Omental fat pad (tissue), 4 donors: ENCODE results near the gene CHST7. TPM values are rescaled to one million over a fixed set of nuclear protein-coding genes. Genes with fewer than 3 reads are reported as not detected.
A peak's percentile ranks its signal among the peaks of the same experiment; 100 is the strongest.

Experiments
- ATAC-seq: fragments of 150-250 bp; one replicate; pipeline ENCODE4 v1.9.1; 2016; ENCODE audit warnings: mild to moderate bottlenecking, moderate library complexity; ENCODE audit not compliant: low FRiP score
- DNase-seq: peaks from one replicate; pipeline ENCODE4 v3.0.0-alpha.2; 2019; ENCODE audit warnings: low spot score
- total RNA-seq, 4 donors: library from RNA; depleted of rRNA; stranded (reverse); fragments of >200 nt; gene quantifications; one replicate each; pipeline ENCODE4 v1.1.0, GENCODE V29; 2016
- TF ChIP-seq, protein P1 (sequence below), 3 donors: fragments of 450-650 bp; IDR thresholded peaks; one replicate each; pipeline ENCODE4 v1.5.1; 2016 to 2017; ENCODE audit warnings: antibody characterized with exemption in 3 of 3, mild to moderate bottlenecking in 3 of 3, moderate library complexity in 2 of 3

CHST7 gene
- total RNA-seq, 4 donors from 2014 or later, result 12.5 to 48.7 (median 24.0) TPM

- no peak for DNase-seq
- no peak for ATAC-seq
- TF ChIP-seq, protein P1, sequence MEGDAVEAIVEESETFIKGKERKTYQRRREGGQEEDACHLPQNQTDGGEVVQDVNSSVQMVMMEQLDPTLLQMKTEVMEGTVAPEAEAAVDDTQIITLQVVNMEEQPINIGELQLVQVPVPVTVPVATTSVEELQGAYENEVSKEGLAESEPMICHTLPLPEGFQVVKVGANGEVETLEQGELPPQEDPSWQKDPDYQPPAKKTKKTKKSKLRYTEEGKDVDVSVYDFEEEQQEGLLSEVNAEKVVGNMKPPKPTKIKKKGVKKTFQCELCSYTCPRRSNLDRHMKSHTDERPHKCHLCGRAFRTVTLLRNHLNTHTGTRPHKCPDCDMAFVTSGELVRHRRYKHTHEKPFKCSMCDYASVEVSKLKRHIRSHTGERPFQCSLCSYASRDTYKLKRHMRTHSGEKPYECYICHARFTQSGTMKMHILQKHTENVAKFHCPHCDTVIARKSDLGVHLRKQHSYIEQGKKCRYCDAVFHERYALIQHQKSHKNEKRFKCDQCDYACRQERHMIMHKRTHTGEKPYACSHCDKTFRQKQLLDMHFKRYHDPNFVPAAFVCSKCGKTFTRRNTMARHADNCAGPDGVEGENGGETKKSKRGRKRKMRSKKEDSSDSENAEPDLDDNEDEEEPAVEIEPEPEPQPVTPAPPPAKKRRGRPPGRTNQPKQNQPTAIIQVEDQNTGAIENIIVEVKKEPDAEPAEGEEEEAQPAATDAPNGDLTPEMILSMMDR (IDR thresholded peaks at IDR 0.05), result no peak
Observed at GRCh38 chrX:46634577-46634976, 61.0 kb downstream of the CHST7 start.

GRCh38 chrX:46635186-46635585 is 61.6 kb downstream of the CHST7 start:
- TF ChIP-seq, protein P1 (IDR thresholded peaks at IDR 0.05), result no peak
- DNase-seq (no peak), ATAC-seq (no peak)

- DNase-seq, result no peak
- ATAC-seq, result no peak
- TF ChIP-seq, protein P1 (IDR thresholded peaks at IDR 0.05), result no peak
Observed at GRCh38 chrX:46636223-46636622, 62.7 kb downstream of the CHST7 start.

DNA sequence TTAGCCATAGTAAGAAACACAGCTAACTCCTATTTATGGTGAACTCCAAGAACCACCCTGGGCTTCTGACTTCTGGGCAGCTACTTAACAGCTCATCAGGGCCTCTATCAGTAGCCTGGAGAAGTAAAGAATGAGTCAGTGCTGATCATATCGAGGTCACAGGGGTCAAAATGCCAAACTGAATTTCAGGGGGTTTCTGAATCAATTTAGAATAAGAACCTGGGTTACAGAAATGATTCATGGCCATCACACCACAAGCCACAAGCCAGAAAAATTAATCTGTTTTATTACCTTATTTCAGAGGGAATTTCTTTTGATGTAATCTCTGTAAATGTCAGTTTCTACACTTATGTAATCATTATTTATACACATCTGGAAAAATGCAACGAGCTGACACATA is 64.4 kb downstream of the CHST7 start:
- ATAC-seq, result no peak
- DNase-seq, result no peak
- TF ChIP-seq, protein P1 (IDR thresholded peaks at IDR 0.05), result no peak

DNA sequence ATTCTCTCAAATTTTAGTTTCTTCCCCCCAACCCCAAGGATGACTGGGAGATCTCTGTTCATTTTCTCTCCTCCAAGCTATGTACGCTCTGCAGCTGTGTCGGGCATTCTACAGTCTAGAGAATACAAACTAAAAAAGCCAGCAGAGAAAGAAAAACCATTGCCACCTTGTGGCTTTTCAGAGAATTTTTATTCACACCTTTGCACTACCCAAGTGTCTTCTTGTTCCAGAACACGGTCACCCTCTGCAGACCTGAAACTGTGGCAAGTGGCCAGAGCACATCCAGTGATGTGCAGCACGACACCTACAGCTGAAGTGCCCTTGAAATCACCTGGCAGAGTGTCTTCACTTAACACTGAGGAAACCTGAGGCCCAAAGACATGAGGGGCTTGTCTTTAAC is 68.6 kb downstream of the CHST7 start:
- DNase-seq (no peak), ATAC-seq (peak; percentile 32)
- TF ChIP-seq, protein P1 (IDR thresholded peaks at IDR 0.05), result no peak

GRCh38 chrX:46643636-46644035 is 70.1 kb downstream of the CHST7 start:
- ATAC-seq, result no peak
- no peak for DNase-seq
- TF ChIP-seq, protein P1 (IDR thresholded peaks at IDR 0.05), result no peak

DNA sequence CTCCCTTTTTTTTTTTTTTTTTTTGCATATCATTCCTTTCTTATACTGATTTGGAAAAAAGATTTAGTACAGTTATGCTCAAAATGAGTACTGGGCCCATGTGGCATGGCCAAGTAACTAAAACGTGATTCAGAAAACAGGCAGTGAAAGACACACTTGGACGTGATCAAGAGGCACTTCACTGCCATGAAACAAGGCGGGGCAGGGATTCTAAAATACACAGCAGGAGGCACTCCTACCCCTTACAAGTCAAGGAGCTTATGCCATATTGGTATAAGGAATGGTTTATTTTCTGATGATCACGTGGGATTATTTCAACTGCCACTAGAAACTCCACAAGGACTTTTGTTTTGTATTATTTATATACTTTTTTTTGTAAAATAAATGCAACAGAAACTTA is 72.0 kb downstream of the CHST7 start:
- TF ChIP-seq, protein P1 (IDR thresholded peaks at IDR 0.05), result no peak
- DNase-seq (no peak), ATAC-seq (no peak)
